CD4-positive, alpha-beta T cell treated with Interleukin-4 for 1 hour (primary cell): Measurements from ENCODE around the gene ZNF488.

ENCODE experiments used
- DNase-seq, 2 donors: peaks; one replicate each; pipeline ENCODE4 v3.0.0-alpha.2; 2020 to 2022

The ZNF488 gene

GRCh38 chr10:47326306-47326926 lies 57.7 kb downstream of the ZNF488 start:
- DNase-seq: peak in 1 of 2 donors; percentile 5

GRCh38 chr10:47325303-47326291 lies 58.5 kb downstream of the ZNF488 start:
- peak in 1 of 2 donors; percentile 7 for DNase-seq

GRCh38 chr10:47323636-47324296 lies 60.3 kb downstream of the ZNF488 start:
- no peak for DNase-seq

GRCh38 chr10:47323087-47323486 lies 61.0 kb downstream of the ZNF488 start:
- DNase-seq: no peak

DNA sequence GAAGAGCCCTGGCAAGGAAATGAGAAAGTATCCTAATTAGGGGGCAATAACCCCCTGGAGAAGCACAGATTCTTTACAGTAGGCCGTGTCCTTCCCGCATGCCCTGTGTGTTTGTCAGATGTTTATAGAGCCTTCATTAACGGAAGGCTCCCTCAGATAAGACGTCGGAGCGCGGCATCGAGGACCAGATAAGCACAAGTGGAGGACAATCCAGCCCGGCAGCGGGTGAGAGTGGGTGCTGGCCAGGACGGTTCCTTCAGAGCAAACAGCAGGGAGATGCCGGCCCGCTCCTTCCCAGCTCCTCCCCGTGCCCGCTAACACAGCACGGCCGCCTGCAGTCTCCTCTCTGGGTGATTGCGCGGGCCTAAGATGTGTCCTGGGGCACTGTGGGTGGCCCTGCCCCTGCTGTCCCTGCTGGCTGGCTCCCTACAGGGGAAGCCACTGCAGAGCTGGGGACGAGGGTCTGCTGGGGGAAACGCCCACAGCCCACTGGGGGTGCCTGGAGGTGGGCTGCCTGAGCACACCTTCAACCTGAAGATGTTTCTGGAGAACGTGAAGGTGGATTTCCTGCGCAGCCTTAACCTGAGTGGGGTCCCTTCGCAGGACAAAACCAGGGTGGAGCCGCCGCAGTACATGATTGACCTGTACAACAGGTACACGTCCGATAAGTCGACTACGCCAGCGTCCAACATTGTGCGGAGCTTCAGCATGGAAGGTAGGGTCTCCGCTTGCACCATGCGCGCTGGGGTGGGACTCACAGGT lies 61.6 kb downstream of the ZNF488 start, which contains the start of gene GDF2:
GDF2 (plus strand) TSS at position 155 of the 762 bp plus-strand sequence; CDS start at position 370, 215 bp downstream.
- no peak for DNase-seq

- no peak for DNase-seq
Observed at GRCh38 chr10:47321521-47322195, 62.4 kb downstream of the ZNF488 start.

- DNase-seq: no peak
Observed at GRCh38 chr10:47320812-47321211, 63.3 kb downstream of the ZNF488 start.

DNA sequence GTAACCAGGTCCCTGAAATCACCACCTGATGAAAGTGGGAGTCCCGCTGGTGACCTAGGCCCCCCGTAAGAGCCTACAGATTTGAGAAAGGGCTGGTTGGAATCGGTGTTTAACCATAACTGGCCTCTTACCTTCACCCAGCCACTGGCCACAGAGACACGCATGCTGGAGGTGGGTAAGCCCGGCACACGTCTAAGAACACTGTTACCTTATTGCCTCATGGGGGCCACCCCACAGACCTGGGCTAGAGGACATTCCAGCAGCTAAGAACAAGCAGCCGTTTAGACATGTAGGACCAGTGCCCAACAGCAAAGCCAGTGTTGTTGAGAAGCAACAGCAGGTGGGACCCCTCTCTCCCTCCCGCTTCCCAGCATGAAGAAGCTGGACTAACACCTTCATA lies 64.3 kb downstream of the ZNF488 start:
- DNase-seq: no peak

- no peak for DNase-seq
Observed at GRCh38 chr10:47318706-47319105, 65.4 kb downstream of the ZNF488 start.

GRCh38 chr10:47317251-47317650 lies 66.8 kb downstream of the ZNF488 start:
- no peak for DNase-seq

GRCh38 chr10:47316131-47316530 lies 68.0 kb downstream of the ZNF488 start:
- no peak for DNase-seq
